ENCODE results near the gene KCNE2. TPM values are rescaled to one million over a fixed set of nuclear protein-coding genes. Genes with fewer than 3 reads are reported as not detected.
"Not testable (repeated sequence)": the region's sequence is repeated elsewhere in the genome, so short reads cannot be mapped to it uniquely, and the experiment has no call there.

The KCNE2 gene
- total RNA-seq, 4 donors from 2014 or later: 0.44 to 1.5 (median 0.59) TPM; not detected in 1

GRCh38 chr21:34367320-34367935, 3.6 kb downstream of the KCNE2 start:
- WGBS, 2 donors: 47 to 56% methylated on average over 3 of the region's 3 CpGs
- Histone ChIP-seq H3K27ac (no peak overlapping the region), H3K4me1 (peaks cover 0 to 6% (median 0%) of the 10 kb centered on the region in 4 donors), H3K27me3 (no peaks in the 10 kb centered on the region), H3K36me3 (no peaks in the 10 kb centered on the region), H3K4me3 (no peak overlapping the region), H3K9me3 (no peaks in the 10 kb centered on the region)
- DNase-seq (ENCODE audit: low spot score in 2 of 2): peak in 1 of 2 donors; percentile 77
- TF ChIP-seq, protein P1, sequence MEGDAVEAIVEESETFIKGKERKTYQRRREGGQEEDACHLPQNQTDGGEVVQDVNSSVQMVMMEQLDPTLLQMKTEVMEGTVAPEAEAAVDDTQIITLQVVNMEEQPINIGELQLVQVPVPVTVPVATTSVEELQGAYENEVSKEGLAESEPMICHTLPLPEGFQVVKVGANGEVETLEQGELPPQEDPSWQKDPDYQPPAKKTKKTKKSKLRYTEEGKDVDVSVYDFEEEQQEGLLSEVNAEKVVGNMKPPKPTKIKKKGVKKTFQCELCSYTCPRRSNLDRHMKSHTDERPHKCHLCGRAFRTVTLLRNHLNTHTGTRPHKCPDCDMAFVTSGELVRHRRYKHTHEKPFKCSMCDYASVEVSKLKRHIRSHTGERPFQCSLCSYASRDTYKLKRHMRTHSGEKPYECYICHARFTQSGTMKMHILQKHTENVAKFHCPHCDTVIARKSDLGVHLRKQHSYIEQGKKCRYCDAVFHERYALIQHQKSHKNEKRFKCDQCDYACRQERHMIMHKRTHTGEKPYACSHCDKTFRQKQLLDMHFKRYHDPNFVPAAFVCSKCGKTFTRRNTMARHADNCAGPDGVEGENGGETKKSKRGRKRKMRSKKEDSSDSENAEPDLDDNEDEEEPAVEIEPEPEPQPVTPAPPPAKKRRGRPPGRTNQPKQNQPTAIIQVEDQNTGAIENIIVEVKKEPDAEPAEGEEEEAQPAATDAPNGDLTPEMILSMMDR (IDR thresholded peaks at IDR 0.05): peak in 4 of 5 experiments; percentile 53 to 63 (median 58)
- no peak for TF ChIP-seq POLR2A (IDR thresholded peaks at IDR 0.05)
- no peak for TF ChIP-seq EP300 (IDR thresholded peaks at IDR 0.05)

DNA sequence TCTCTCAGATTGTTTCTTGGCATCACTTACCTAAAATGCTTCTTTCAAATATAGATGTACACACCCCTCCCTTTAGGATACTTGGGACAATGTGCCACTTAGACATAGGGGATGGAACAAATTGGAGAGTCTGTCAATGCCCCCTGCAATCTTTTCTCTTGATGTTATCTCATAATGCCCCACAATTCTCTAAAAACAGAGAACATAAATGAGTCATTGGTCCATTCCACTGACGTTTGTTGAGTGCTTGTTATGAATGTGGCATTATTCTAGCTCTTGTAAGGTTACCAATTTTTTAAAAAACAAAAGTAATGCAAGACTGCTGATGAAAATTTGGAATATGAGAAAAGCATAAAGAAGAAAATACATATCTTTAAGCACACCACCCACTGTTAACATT, 5.9 kb downstream of the KCNE2 start:
- TF ChIP-seq, protein P1 (IDR thresholded peaks at IDR 0.05): no peak
- Histone ChIP-seq H3K27me3 (no peaks in the 10 kb centered on the region), H3K36me3 (no peaks in the 10 kb centered on the region)

DNA sequence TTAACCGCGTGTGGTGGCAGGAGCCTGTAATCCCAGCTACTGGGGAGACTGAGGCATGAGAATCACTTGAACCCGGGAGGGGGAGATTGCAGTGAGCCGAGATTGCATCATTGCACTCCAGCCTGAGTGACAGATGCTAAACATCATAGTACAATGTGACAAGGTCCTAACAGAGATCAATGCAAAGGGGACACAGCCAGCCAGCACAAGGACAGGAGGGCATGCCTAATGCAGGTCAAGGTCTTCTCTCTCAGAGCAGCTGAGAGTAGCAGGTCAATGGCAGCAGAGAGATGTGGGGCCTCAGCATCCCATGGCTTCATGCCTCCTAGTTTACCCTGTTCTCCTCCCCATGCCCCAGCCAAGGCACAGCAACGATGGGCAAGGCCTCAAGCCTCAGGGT, 8.5 kb downstream of the KCNE2 start:
- Histone ChIP-seq H3K4me1 (peaks cover 0 to 7% (median 0%) of the 10 kb centered on the region in 4 donors), H3K9me3 (no peaks in the 10 kb centered on the region), H3K27ac (no peak overlapping the region), H3K36me3 (no peaks in the 10 kb centered on the region), H3K27me3 (no peaks in the 10 kb centered on the region), H3K4me3 (no peak overlapping the region)
- no peak for DNase-seq (ENCODE audit: low spot score in 2 of 2)
- TF ChIP-seq EP300 (IDR thresholded peaks at IDR 0.05) (no peak), POLR2A (IDR thresholded peaks at IDR 0.05) (no peak)
- TF ChIP-seq, protein P1 (IDR thresholded peaks at IDR 0.05): no peak
- 89 to 94% methylated on average over 5 of the region's 5 CpGs for WGBS, 2 donors

More for the DNA sequence above, 5.9 kb downstream of the KCNE2 start:
- Histone ChIP-seq H3K27ac (no peak overlapping the region), H3K9me3 (no peaks in the 10 kb centered on the region), H3K4me1 (peaks cover 0 to 9% (median 0%) of the 10 kb centered on the region in 4 donors), H3K4me3 (no peak overlapping the region)
- WGBS, 2 donors: 22 to 23% methylated on average over 1 of the region's 1 CpG
- DNase-seq (ENCODE audit: low spot score in 2 of 2): no peak

DNA sequence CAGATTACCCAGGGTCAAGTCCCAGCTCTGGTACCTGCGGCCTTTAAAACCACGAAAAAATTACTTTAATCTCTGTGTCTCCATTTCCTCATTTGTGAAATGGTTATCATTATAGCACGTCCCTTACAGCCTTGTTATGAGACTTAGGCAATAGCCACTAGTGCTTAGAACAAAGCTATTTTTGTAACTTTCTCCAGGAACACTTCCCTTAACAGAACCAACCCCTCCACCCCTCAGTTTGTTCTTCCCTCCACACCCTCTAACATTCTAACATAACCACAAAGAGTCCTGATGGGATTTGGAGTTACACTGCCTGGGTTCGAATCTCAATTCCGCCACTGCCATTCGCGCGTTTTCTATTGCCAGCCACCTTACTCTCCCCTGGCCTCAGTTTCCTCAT, 10.7 kb downstream of the KCNE2 start:
- not testable (repeated sequence) for H3K27me3 ChIP-seq; DNase-seq (ENCODE audit: low spot score in 2 of 2); H3K36me3 ChIP-seq; H3K9me3 ChIP-seq; H3K4me1 ChIP-seq; H3K4me3 ChIP-seq; H3K27ac ChIP-seq
- WGBS, 2 donors: no CpG with 5 or more reads among the region's 8 CpGs

DNA sequence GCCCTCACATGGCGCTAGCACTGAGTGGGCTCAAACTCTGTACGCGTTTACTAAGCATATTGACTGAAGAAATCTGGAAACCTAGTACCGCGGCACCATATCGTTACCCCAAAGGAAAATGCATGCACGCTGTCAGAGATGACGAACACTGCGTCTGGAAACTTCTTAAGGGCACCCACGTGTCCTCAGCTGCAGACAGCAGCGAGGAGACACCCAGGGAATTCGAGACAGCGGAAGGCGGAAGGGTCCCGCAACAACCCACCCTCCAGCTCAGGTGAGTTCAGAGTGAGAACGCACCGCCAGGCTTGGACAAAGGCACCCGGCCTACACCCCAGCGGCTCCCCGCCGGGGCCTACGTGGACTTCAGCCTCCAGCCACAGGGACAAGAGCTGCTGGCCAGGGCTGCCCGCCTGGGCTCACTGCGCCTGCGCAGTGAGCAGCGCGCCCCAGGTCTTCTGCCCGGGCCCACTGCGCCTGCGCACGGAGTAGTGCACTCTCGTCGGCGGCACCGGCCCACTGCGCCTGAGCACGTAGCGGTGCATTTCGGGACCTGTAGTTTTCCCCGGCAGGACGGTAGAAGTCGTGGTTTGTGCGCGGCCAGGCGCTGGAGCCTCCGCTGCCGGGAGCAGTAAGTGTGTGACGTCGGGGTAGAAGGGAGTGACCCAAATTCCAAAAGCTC, 11.3 kb downstream of the KCNE2 start, which contains the start of gene SMIM11:
TSS of gene SMIM11 (plus strand) at position 568 of the 679 bp plus-strand sequence. CDS start 3,998 bp downstream, outside the sequence.
- not testable (repeated sequence) for H3K27ac ChIP-seq; DNase-seq (ENCODE audit: low spot score in 2 of 2); H3K27me3 ChIP-seq; H3K4me1 ChIP-seq; H3K9me3 ChIP-seq; H3K4me3 ChIP-seq; H3K36me3 ChIP-seq
- no CpG with 5 or more reads among the region's 49 CpGs for WGBS, 2 donors

DNA sequence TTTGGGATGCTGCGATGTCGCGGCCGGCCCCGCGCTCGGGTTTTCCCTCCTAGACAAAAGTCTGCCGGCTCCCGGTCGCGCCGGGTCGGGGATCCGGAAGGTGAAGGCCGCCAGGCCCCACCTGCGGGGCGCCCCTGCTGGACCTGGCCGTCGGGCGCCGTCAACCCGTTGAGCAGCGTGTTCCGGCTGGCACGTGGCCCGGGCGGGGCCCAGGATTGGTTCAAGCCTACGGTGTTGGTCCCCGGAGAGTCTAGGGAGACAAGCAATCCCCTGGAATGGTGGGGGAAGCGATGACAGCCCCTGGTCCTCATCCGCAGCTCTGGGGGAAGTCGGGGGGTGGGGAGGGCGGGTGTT, 11.8 kb downstream of the KCNE2 start:
- H3K27me3 ChIP-seq; H3K36me3 ChIP-seq; H3K27ac ChIP-seq; H3K9me3 ChIP-seq; H3K4me1 ChIP-seq; DNase-seq (ENCODE audit: low spot score in 2 of 2); H3K4me3 ChIP-seq: not testable (repeated sequence)
- WGBS, 2 donors: no CpG with 5 or more reads among the region's 33 CpGs

DNA sequence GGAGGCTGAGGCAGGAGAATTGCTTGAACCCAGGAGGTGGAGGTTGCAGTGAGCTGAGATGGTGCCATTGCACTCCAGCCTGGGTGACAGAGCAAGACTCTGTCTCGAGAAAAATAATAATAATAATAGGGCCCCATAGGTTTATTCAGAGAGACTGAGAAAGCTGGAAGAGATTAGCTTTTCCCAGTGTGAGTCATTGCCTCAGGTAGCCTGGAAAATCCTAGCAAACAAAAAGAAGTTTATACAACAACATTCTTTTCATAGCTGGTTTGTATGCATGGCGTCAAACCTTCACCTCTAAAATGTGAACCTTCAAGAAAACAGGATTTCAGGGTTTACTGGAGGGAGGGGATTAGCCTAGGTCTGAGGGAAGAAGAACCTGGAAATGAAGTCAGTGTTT, 19.3 kb downstream of the KCNE2 start:
- H3K27ac ChIP-seq: not testable (repeated sequence)
- WGBS, 2 donors: no CpG with 5 or more reads among the region's 2 CpGs

DNA sequence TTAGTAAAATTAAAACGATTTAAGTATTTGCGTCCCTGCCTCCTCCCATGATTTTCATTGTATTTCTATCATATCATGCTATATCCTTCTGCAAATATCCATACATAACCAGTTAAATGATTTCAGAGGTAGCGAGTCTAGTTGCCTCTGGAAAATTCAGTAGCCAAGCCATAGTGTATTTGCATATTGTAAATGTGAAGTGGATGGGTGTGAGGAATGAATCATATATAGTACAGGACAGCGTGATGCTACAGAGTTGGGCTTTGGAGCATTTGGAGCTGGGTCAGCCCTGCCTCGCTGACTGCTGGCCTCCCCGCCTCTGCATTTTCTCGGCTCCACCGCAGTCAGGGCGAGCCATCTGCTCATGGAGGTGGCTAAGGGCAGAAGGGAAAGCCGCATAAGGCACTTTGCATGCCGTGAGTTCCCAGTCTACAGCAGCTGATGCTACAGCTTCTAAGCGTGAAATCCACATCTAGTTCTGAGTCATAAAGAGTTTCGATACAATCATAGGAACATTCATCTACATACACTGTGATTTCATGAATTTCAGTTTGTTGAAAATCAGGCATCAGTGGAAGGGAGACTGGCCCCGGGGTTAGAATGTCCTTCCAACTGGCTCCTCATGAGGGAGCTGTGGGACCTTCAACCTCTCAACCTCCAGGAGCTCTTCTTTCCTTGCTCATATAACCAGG, 20.1 kb downstream of the KCNE2 start:
- H3K9me3 ChIP-seq; H3K27ac ChIP-seq; H3K36me3 ChIP-seq; H3K4me3 ChIP-seq; DNase-seq (ENCODE audit: low spot score in 2 of 2); H3K4me1 ChIP-seq; H3K27me3 ChIP-seq: not testable (repeated sequence)
- WGBS, 2 donors: no CpG with 5 or more reads among the region's 14 CpGs

More for the DNA sequence above, 19.3 kb downstream of the KCNE2 start:
- not testable (repeated sequence) for H3K36me3 ChIP-seq; H3K4me3 ChIP-seq; DNase-seq (ENCODE audit: low spot score in 2 of 2); H3K27me3 ChIP-seq; H3K4me1 ChIP-seq; H3K9me3 ChIP-seq

GRCh38 chr21:34400522-34400921, 36.7 kb downstream of the KCNE2 start:
- WGBS, 2 donors: no CpG with 5 or more reads among the region's 5 CpGs

GRCh38 chr21:34404742-34405141, 40.9 kb downstream of the KCNE2 start:
- not testable (repeated sequence) for H3K27ac ChIP-seq; DNase-seq (ENCODE audit: low spot score in 2 of 2); H3K36me3 ChIP-seq; H3K4me1 ChIP-seq; H3K9me3 ChIP-seq; H3K27me3 ChIP-seq; H3K4me3 ChIP-seq
- no CpG with 5 or more reads among the region's 5 CpGs for WGBS, 2 donors

More at GRCh38 chr21:34400522-34400921, 36.7 kb downstream of the KCNE2 start:
- not testable (repeated sequence) for H3K27ac ChIP-seq; H3K4me3 ChIP-seq; H3K4me1 ChIP-seq; H3K36me3 ChIP-seq; H3K9me3 ChIP-seq; DNase-seq (ENCODE audit: low spot score in 2 of 2); H3K27me3 ChIP-seq

All from tibial nerve (tissue), 4 donors.